Medulla oblongata (tissue), 1 donor: ENCODE measurements around the gene ATP6V0D1.
"Not testable (repeated sequence)": the region's sequence is repeated elsewhere in the genome, so short reads cannot be mapped to it uniquely, and the experiment has no call there.

Experiments used
- DNase-seq: peaks from one replicate; pipeline ENCODE4 v3.0.0-alpha.2; 2015; ENCODE audit errors: extremely low spot score

The ATP6V0D1 gene

GRCh38 chr16:67429053-67429798, 51.7 kb downstream of the ATP6V0D1 start:
- DNase-seq = no peak

- DNase-seq = peak; percentile 67
Measured at GRCh38 chr16:67428146-67428731, 52.7 kb downstream of the ATP6V0D1 start.

- DNase-seq = no peak
Measured at GRCh38 chr16:67426950-67427349, 54.0 kb downstream of the ATP6V0D1 start.

GRCh38 chr16:67426022-67426421, 54.9 kb downstream of the ATP6V0D1 start:
- no peak for DNase-seq

GRCh38 chr16:67425580-67425979, 55.4 kb downstream of the ATP6V0D1 start:
- no peak for DNase-seq

- no peak for DNase-seq
Measured at GRCh38 chr16:67425061-67425460, 55.9 kb downstream of the ATP6V0D1 start.

GRCh38 chr16:67424261-67424615, 56.7 kb downstream of the ATP6V0D1 start:
- no peak for DNase-seq

- no peak for DNase-seq
Measured at GRCh38 chr16:67423611-67424260, 57.2 kb downstream of the ATP6V0D1 start.

- no peak for DNase-seq
Measured at GRCh38 chr16:67423015-67423414, 57.9 kb downstream of the ATP6V0D1 start.

GRCh38 chr16:67421030-67421429, 59.9 kb downstream of the ATP6V0D1 start:
- no peak for DNase-seq

- DNase-seq = no peak
Measured at GRCh38 chr16:67419931-67420330, 61.0 kb downstream of the ATP6V0D1 start.

GRCh38 chr16:67419502-67419901, 61.5 kb downstream of the ATP6V0D1 start:
- no peak for DNase-seq

GRCh38 chr16:67417333-67418061, 63.5 kb downstream of the ATP6V0D1 start:
- no peak for DNase-seq

- peak; percentile 78 for DNase-seq
Measured at GRCh38 chr16:67415872-67416793, 64.8 kb downstream of the ATP6V0D1 start, which contains the start of gene ZDHHC1. ZDHHC1 (minus strand) TSS chr16:67416477; CDS start chr16:67407775, 8,702 bp downstream.

- DNase-seq = not testable (repeated sequence)
Measured at GRCh38 chr16:67415421-67415820, 65.5 kb downstream of the ATP6V0D1 start.

GRCh38 chr16:67413978-67414911, 66.7 kb downstream of the ATP6V0D1 start:
- peak; percentile 28 for DNase-seq

- DNase-seq = no peak
Measured at GRCh38 chr16:67412294-67412693, 68.7 kb downstream of the ATP6V0D1 start.

GRCh38 chr16:67411339-67411738, 69.6 kb downstream of the ATP6V0D1 start:
- DNase-seq = no peak

- no peak for DNase-seq
Measured at GRCh38 chr16:67409631-67410030, 71.3 kb downstream of the ATP6V0D1 start.
